Karpas-422 (cell line): Measurements from ENCODE around the gene POLR2F. TPM values are rescaled to one million over a fixed set of nuclear protein-coding genes. Genes with fewer than 3 reads are reported as not detected.

Experiments used
- DNase-seq: peaks from one replicate; pipeline ENCODE4 v3.0.0-alpha.2; 2015
- H2AFZ ChIP-seq: fragments of 200-600 bp; sonication (generic); 2 replicates; pipeline ENCODE4 v1.6.1; 2014; ENCODE audit warnings: antibody characterized with exemption, low read length, mixed read lengths
- H3K27ac ChIP-seq: fragments of 200-600 bp; sonication (generic); 2 replicates; pipeline ENCODE4 v1.5.1; 2014; ENCODE audit warnings: mild to moderate bottlenecking, low read length, moderate library complexity
- H3K27me3 ChIP-seq: fragments of 200-600 bp; sonication (generic); 2 replicates; pipeline ENCODE4 v1.6.1; 2014; ENCODE audit warnings: low read length, mixed read lengths
- H3K36me3 ChIP-seq: fragments of 200-600 bp; sonication (generic); 2 replicates; pipeline ENCODE4 v1.6.1; 2014; ENCODE audit warnings: low read length, mixed read lengths; ENCODE audit not compliant: insufficient read depth
- H3K4me1 ChIP-seq: fragments of 200-600 bp; sonication (generic); 2 replicates; pipeline ENCODE4 v1.6.1; 2014; ENCODE audit warnings: mild to moderate bottlenecking, low read length, mixed read lengths
- H3K4me2 ChIP-seq: fragments of 200-600 bp; sonication (generic); 2 replicates; pipeline ENCODE4 v1.6.1; 2014; ENCODE audit warnings: low read length, low read depth, mild to moderate bottlenecking; ENCODE audit not compliant: poor library complexity, severe bottlenecking
- H3K4me3 ChIP-seq: fragments of 200-600 bp; sonication (generic); 2 replicates; pipeline ENCODE4 v1.5.1; 2014; ENCODE audit warnings: mild to moderate bottlenecking, antibody characterized with exemption, low read length, mixed read lengths
- H3K79me2 ChIP-seq: fragments of 200-600 bp; sonication (generic); 2 replicates; pipeline ENCODE4 v1.6.1; 2014; ENCODE audit warnings: mild to moderate bottlenecking, low read length, mixed read lengths
- H3K9ac ChIP-seq: fragments of 200-600 bp; sonication (generic); 2 replicates; pipeline ENCODE4 v1.6.0; 2014; ENCODE audit warnings: low read length
- H3K9me2 ChIP-seq: fragments of 200-600 bp; sonication (generic), shearing (Covaris generic); replicated peaks from 2 replicates; pipeline ENCODE4 v1.6.0; 2014; ENCODE audit warnings: mild to moderate bottlenecking, low read length, moderate library complexity; ENCODE audit not compliant: insufficient read depth
- H3K9me3 ChIP-seq: fragments of 300-700, 200-600 bp; sonication (generic); 2 replicates; pipeline ENCODE4 v1.6.1; 2014; ENCODE audit warnings: low read length, mixed read lengths
- H4K20me1 ChIP-seq: fragments of 200-600 bp; sonication (generic); 2 replicates; pipeline ENCODE4 v1.6.1; 2014; ENCODE audit warnings: mild to moderate bottlenecking, antibody characterized with exemption, low read length, low read depth; ENCODE audit not compliant: insufficient read depth
- total RNA-seq: library from RNA; depleted of rRNA; stranded (reverse); fragments of >200 nt; shearing (Covaris generic); gene quantifications from 2 replicates; pipeline ENCODE4 v1.2.3, GENCODE V29; 2014; ENCODE audit warnings: low replicate concordance

Gene POLR2F
- total RNA-seq, 1 experiment from 2014 or later: 41.9 TPM

- no peaks in the 10 kb centered on the region for H3K79me2 ChIP-seq
- no peaks in the 10 kb centered on the region; the same call in 1 of the 2 replicates for H3K36me3 ChIP-seq
- H3K9me2 ChIP-seq: no peaks in the 10 kb centered on the region
- no peak overlapping the region for H3K4me3 ChIP-seq
- H2AFZ ChIP-seq: no peak overlapping the region
- H3K27ac ChIP-seq: no peak overlapping the region
- H3K9me3 ChIP-seq: no peaks in the 10 kb centered on the region
- no peak overlapping the region for H3K4me2 ChIP-seq
- no peak overlapping the region for H3K9ac ChIP-seq
- H3K4me1 ChIP-seq: peaks cover 7% of the 10 kb centered on the region
- no peaks in the 10 kb centered on the region for H3K27me3 ChIP-seq
- DNase-seq: no peak
- no peaks in the 10 kb centered on the region for H4K20me1 ChIP-seq
These were observed 31.3 kb upstream of the POLR2F start for GRCh38 chr22:37922191-37922590.

GRCh38 chr22:37923927-37924326 is 29.6 kb upstream of the POLR2F start:
- Histone ChIP-seq H3K9me2 (no peaks in the 10 kb centered on the region), H3K79me2 (no peaks in the 10 kb centered on the region), H3K27me3 (no peaks in the 10 kb centered on the region), H3K9ac (no peak overlapping the region), H3K36me3 (no peaks in the 10 kb centered on the region; the same call in 1 of the 2 replicates), H2AFZ (no peak overlapping the region), H3K4me1 (peaks cover 7% of the 10 kb centered on the region), H4K20me1 (no peaks in the 10 kb centered on the region), H3K27ac (no peak overlapping the region), H3K4me2 (no peak overlapping the region), H3K9me3 (no peaks in the 10 kb centered on the region), H3K4me3 (no peak overlapping the region)
- no peak for DNase-seq

GRCh38 chr22:37924386-37925065 is 29.0 kb upstream of the POLR2F start:
- Histone ChIP-seq H3K4me1 (peaks cover 7% of the 10 kb centered on the region), H3K27ac (no peak overlapping the region), H3K79me2 (no peaks in the 10 kb centered on the region), H3K36me3 (no peaks in the 10 kb centered on the region; the same call in 1 of the 2 replicates), H3K9me2 (no peaks in the 10 kb centered on the region), H4K20me1 (no peaks in the 10 kb centered on the region), H3K4me2 (no peak overlapping the region), H2AFZ (no peak overlapping the region), H3K9me3 (no peaks in the 10 kb centered on the region), H3K9ac (no peak overlapping the region), H3K27me3 (no peaks in the 10 kb centered on the region), H3K4me3 (no peak overlapping the region)
- DNase-seq: no peak

GRCh38 chr22:37925330-37925729 is 28.2 kb upstream of the POLR2F start:
- peaks cover 16% of the 10 kb centered on the region for H3K4me1 ChIP-seq
- H3K36me3 ChIP-seq: no peaks in the 10 kb centered on the region; the same call in 1 of the 2 replicates
- no peaks in the 10 kb centered on the region for H3K9me3 ChIP-seq
- H3K9me2 ChIP-seq: no peaks in the 10 kb centered on the region
- no peaks in the 10 kb centered on the region for H3K27me3 ChIP-seq
- H2AFZ ChIP-seq: no peak overlapping the region
- DNase-seq: no peak
- no peak overlapping the region for H3K9ac ChIP-seq
- no peaks in the 10 kb centered on the region for H3K79me2 ChIP-seq
- no peak overlapping the region for H3K4me3 ChIP-seq
- H4K20me1 ChIP-seq: no peaks in the 10 kb centered on the region
- H3K4me2 ChIP-seq: no peak overlapping the region
- H3K27ac ChIP-seq: no peak overlapping the region

- DNase-seq: no peak
- no peaks in the 10 kb centered on the region; the same call in 1 of the 2 replicates for H3K36me3 ChIP-seq
These were observed 27.7 kb upstream of the POLR2F start for GRCh38 chr22:37925767-37926166.

GRCh38 chr22:37926358-37926757 is 27.1 kb upstream of the POLR2F start:
- no peaks in the 10 kb centered on the region for H3K9me2 ChIP-seq
- no peak overlapping the region for H3K9ac ChIP-seq
- peaks cover 26% of the 10 kb centered on the region for H3K4me1 ChIP-seq
- no peak overlapping the region for H3K4me3 ChIP-seq
- no peaks in the 10 kb centered on the region for H4K20me1 ChIP-seq
- H3K9me3 ChIP-seq: no peaks in the 10 kb centered on the region
- H3K27me3 ChIP-seq: no peaks in the 10 kb centered on the region
- no peak overlapping the region for H3K27ac ChIP-seq
- no peaks in the 10 kb centered on the region; the same call in 1 of the 2 replicates for H3K36me3 ChIP-seq
- no peaks in the 10 kb centered on the region for H3K79me2 ChIP-seq
- no peak overlapping the region for H3K4me2 ChIP-seq
- no peak for DNase-seq
- H2AFZ ChIP-seq: no peak overlapping the region

More at GRCh38 chr22:37925767-37926166, 27.7 kb upstream of the POLR2F start:
- H3K9me3 ChIP-seq: no peaks in the 10 kb centered on the region
- H3K9ac ChIP-seq: no peak overlapping the region
- peaks cover 20% of the 10 kb centered on the region for H3K4me1 ChIP-seq
- H3K4me2 ChIP-seq: no peak overlapping the region
- no peaks in the 10 kb centered on the region for H3K79me2 ChIP-seq
- no peaks in the 10 kb centered on the region for H4K20me1 ChIP-seq
- H3K27ac ChIP-seq: no peak overlapping the region
- H2AFZ ChIP-seq: no peak overlapping the region
- H3K4me3 ChIP-seq: no peak overlapping the region
- H3K27me3 ChIP-seq: no peaks in the 10 kb centered on the region
- no peaks in the 10 kb centered on the region for H3K9me2 ChIP-seq

- H3K27ac ChIP-seq: no peak overlapping the region
- H4K20me1 ChIP-seq: no peaks in the 10 kb centered on the region
- no peaks in the 10 kb centered on the region for H3K27me3 ChIP-seq
- no peaks in the 10 kb centered on the region for H3K79me2 ChIP-seq
- H3K9ac ChIP-seq: no peak overlapping the region
- H2AFZ ChIP-seq: no peak overlapping the region
- H3K4me2 ChIP-seq: no peak overlapping the region
- DNase-seq: no peak
- no peaks in the 10 kb centered on the region for H3K9me2 ChIP-seq
- no peaks in the 10 kb centered on the region; the same call in 1 of the 2 replicates for H3K36me3 ChIP-seq
- H3K9me3 ChIP-seq: no peaks in the 10 kb centered on the region
- H3K4me1 ChIP-seq: peaks cover 32% of the 10 kb centered on the region
- H3K4me3 ChIP-seq: no peak overlapping the region
These were observed 26.5 kb upstream of the POLR2F start for GRCh38 chr22:37926771-37927636.

- no peaks in the 10 kb centered on the region for H4K20me1 ChIP-seq
- no peaks in the 10 kb centered on the region for H3K27me3 ChIP-seq
- H3K4me1 ChIP-seq: peaks cover 38% of the 10 kb centered on the region
- no peaks in the 10 kb centered on the region for H3K9me3 ChIP-seq
- no peak overlapping the region for H3K9ac ChIP-seq
- H3K4me3 ChIP-seq: no peak overlapping the region
- H3K9me2 ChIP-seq: no peaks in the 10 kb centered on the region
- H3K4me2 ChIP-seq: no peak overlapping the region
- H2AFZ ChIP-seq: no peak overlapping the region
- H3K27ac ChIP-seq: no peak overlapping the region
- H3K36me3 ChIP-seq: peaks cover 3% of the 10 kb centered on the region; the same call in 1 of the 2 replicates
- DNase-seq: no peak
- no peaks in the 10 kb centered on the region for H3K79me2 ChIP-seq
These were observed 25.9 kb upstream of the POLR2F start for GRCh38 chr22:37927637-37927936.
